Caco-2 (cell line): ENCODE measurements around the gene TFB1M. TPM values are rescaled to one million over a fixed set of nuclear protein-coding genes. Genes with fewer than 3 reads are reported as not detected.

Source experiments
- BruUV-seq: library from RNA; stranded (reverse); fragments of 400-500 nt; replicated peaks from 2 replicates; lab custom pipeline; 2021; lab: Mats Ljungman, UMichigan
- CTCF ChIA-PET: fragments of 300-600 bp; sonication (Branson Sonifier 250); formaldehyde crosslinking; loops from one replicate; lab custom pipeline; 2022; ENCODE audit warnings: antibody characterized with exemption; lab: Charles Lee
- POLR2A ChIA-PET: fragments of 300-600 bp; sonication (Branson Sonifier 250); formaldehyde crosslinking; loops from one replicate; lab custom pipeline; 2022; ENCODE audit warnings: antibody characterized with exemption; lab: Charles Lee
- DNase-seq, 2 experiments: peaks; one replicate each; pipeline versions ENCODE4 v3.0.0 to v3.0.0-alpha.2; 2020 to 2022
- H3K27me3 ChIP-seq: replicated peaks from 2 replicates; pipeline ENCODE4 v1.6.0; 2011; ENCODE audit warnings: low read length; ENCODE audit not compliant: control insufficient read depth, insufficient read depth
- H3K36me3 ChIP-seq: 2 replicates; pipeline ENCODE4 v1.5.1; 2011; ENCODE audit warnings: low read length; ENCODE audit not compliant: control insufficient read depth, insufficient read depth
- H3K4me1 ChIP-seq: fragments of 250-450 bp; sonication (Bioruptor Pico); 2 replicates; pipeline ENCODE4 v1.5.1; 2020; ENCODE audit warnings: mild to moderate bottlenecking
- H3K4me3 ChIP-seq: 2 replicates; pipeline ENCODE4 v1.5.1; 2011; ENCODE audit warnings: low read depth, mild to moderate bottlenecking, control low read depth, low read length
- H3K9me3 ChIP-seq: fragments of 250-450 bp; sonication (Bioruptor Pico); 2 replicates; pipeline ENCODE4 v1.5.1; 2020; ENCODE audit warnings: mild to moderate bottlenecking, moderate library complexity
- H3K27ac Mint-ChIP-seq: one replicate; pipeline ENCODE4 v1.8.0; 2022; ENCODE audit warnings: mixed read lengths; ENCODE audit not compliant: unreplicated experiment
- H3K27me3 Mint-ChIP-seq: one replicate; pipeline ENCODE4 v1.8.0; 2022; ENCODE audit warnings: mixed read lengths; ENCODE audit not compliant: insufficient read depth, unreplicated experiment
- H3K36me3 Mint-ChIP-seq: one replicate; pipeline ENCODE4 v1.8.0; 2022; ENCODE audit warnings: mild to moderate bottlenecking, mixed read lengths; ENCODE audit not compliant: insufficient read depth, unreplicated experiment
- H3K4me1 Mint-ChIP-seq: one replicate; pipeline ENCODE4 v1.8.0; 2022; ENCODE audit warnings: low read depth, mixed read lengths; ENCODE audit not compliant: unreplicated experiment
- H3K4me3 Mint-ChIP-seq: one replicate; pipeline ENCODE4 v1.8.0; 2022; ENCODE audit warnings: mild to moderate bottlenecking, moderate library complexity, mixed read lengths; ENCODE audit not compliant: unreplicated experiment
- H3K9me3 Mint-ChIP-seq: one replicate; pipeline ENCODE4 v1.8.0; 2022; ENCODE audit warnings: mixed read lengths; ENCODE audit not compliant: unreplicated experiment
- intact Hi-C: fragments of 100-400 bp; cut with micrococcal nuclease; formaldehyde crosslinking; loops from one replicate; pipeline ENCODE4 v1.10.0; 2022; ENCODE audit not compliant: unreplicated experiment
- total RNA-seq: library from RNA; stranded (reverse); gene quantifications from 2 replicates; pipeline ENCODE4 v1.2.3, GENCODE V29; 2022
- TF ChIP-seq, protein P1 (sequence below), 2 experiments: fragments of 200-600 bp in 1 of 2; IDR thresholded peaks; 1 replicate in 1 of 2; 2 replicates in 1 of 2; pipeline versions ENCODE4 v1.5.1 to v1.8.0; 2011 to 2022; ENCODE audit warnings: antibody characterized with exemption in 1 of 2, control low read depth in 1 of 2, inconsistent platforms in 1 of 2, low read depth in 1 of 2, low read length in 1 of 2, mild to moderate bottlenecking in 1 of 2, moderate library complexity in 1 of 2; ENCODE audit not compliant: insufficient read depth in 1 of 2, severe bottlenecking in 1 of 2, unreplicated experiment in 1 of 2

TFB1M gene
- total RNA-seq, 1 experiment from 2014 or later = 35.7 TPM

DNA sequence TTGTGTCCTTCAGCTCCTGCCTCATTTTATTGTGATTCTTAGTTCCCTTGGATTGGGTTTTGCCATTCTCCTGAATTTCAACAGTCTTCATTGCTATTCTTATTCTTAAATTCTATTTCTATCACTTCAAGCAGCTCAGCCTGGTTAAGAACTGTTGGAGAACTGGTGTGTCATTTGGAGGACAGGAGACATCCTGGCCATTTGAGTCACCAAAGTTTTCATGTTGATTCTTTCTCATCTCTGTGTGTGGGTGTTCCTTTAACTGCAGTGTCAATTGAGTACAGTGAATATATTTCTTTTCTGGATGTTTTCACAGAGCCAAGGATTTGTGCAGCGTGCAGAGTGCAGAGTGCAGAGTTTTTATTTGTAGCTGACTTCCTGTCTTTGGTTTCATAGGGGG, 33.5 kb upstream of the TFB1M start:
- Mint-ChIP-seq H3K27me3 (no peaks in the 10 kb centered on the region), H3K4me3 (no peak overlapping the region), H3K4me1 (no peaks in the 10 kb centered on the region), H3K27ac (no peak overlapping the region), H3K9me3 (peaks cover 57% of the 10 kb centered on the region), H3K36me3 (no peaks in the 10 kb centered on the region)
- TF ChIP-seq, protein P1, sequence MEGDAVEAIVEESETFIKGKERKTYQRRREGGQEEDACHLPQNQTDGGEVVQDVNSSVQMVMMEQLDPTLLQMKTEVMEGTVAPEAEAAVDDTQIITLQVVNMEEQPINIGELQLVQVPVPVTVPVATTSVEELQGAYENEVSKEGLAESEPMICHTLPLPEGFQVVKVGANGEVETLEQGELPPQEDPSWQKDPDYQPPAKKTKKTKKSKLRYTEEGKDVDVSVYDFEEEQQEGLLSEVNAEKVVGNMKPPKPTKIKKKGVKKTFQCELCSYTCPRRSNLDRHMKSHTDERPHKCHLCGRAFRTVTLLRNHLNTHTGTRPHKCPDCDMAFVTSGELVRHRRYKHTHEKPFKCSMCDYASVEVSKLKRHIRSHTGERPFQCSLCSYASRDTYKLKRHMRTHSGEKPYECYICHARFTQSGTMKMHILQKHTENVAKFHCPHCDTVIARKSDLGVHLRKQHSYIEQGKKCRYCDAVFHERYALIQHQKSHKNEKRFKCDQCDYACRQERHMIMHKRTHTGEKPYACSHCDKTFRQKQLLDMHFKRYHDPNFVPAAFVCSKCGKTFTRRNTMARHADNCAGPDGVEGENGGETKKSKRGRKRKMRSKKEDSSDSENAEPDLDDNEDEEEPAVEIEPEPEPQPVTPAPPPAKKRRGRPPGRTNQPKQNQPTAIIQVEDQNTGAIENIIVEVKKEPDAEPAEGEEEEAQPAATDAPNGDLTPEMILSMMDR (IDR thresholded peaks at IDR 0.05; ENCODE audit: insufficient read depth in 1 of 2, low read depth in 1 of 2, low read length in 1 of 2, severe bottlenecking in 1 of 2, unreplicated experiment in 1 of 2) = no peak
- H3K36me3 ChIP-seq = no peaks in the 10 kb centered on the region
- no peaks in the 10 kb centered on the region for H3K4me1 ChIP-seq
- DNase-seq = no peak
- H3K9me3 ChIP-seq = peaks cover 14% of the 10 kb centered on the region
- no peaks in the 10 kb centered on the region for H3K27me3 ChIP-seq
- CTCF ChIA-PET = no interaction called here
- intact Hi-C loops = no loop called here
- POLR2A ChIA-PET = no interaction called here
- H3K4me3 ChIP-seq = no peak overlapping the region
- BruUV-seq = no TSS peak

DNA sequence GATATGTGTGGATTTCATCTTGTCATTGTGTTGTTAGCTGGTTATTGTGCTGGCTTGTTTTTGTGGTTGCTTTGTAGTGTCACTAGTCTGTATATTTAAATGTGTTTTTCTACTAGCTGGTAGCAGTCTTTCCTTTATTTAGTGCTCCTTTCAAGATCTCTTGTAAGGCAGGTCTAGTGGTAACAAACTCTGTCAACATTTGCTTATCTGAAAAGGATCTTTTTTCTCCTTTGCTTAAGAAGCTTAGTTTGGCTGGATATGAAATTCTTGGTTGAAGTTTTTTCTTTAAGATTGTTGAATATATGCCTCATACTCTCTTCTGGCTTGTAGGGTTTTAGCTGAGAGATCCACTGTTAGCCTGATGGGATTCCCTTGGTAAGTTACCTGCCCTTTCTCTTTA, 32.7 kb upstream of the TFB1M start:
- H3K4me3 ChIP-seq = no peak overlapping the region
- H3K4me1 Mint-ChIP-seq = no peaks in the 10 kb centered on the region
- H3K27me3 Mint-ChIP-seq = no peaks in the 10 kb centered on the region
- ChIA-PET POLR2A (no interaction called here), CTCF (no interaction called here)
- intact Hi-C loops = no loop called here
- no TSS peak for BruUV-seq
- TF ChIP-seq, protein P1 (IDR thresholded peaks at IDR 0.05; ENCODE audit: insufficient read depth in 1 of 2, low read depth in 1 of 2, low read length in 1 of 2, severe bottlenecking in 1 of 2, unreplicated experiment in 1 of 2) = no peak
- H3K27me3 ChIP-seq = no peaks in the 10 kb centered on the region
- peaks cover 57% of the 10 kb centered on the region for H3K9me3 Mint-ChIP-seq
- H3K9me3 ChIP-seq = peaks cover 14% of the 10 kb centered on the region
- H3K36me3 ChIP-seq = no peaks in the 10 kb centered on the region
- H3K4me3 Mint-ChIP-seq = no peak overlapping the region
- H3K36me3 Mint-ChIP-seq = no peaks in the 10 kb centered on the region
- H3K27ac Mint-ChIP-seq = no peak overlapping the region
- H3K4me1 ChIP-seq = no peaks in the 10 kb centered on the region
- DNase-seq = no peak

DNA sequence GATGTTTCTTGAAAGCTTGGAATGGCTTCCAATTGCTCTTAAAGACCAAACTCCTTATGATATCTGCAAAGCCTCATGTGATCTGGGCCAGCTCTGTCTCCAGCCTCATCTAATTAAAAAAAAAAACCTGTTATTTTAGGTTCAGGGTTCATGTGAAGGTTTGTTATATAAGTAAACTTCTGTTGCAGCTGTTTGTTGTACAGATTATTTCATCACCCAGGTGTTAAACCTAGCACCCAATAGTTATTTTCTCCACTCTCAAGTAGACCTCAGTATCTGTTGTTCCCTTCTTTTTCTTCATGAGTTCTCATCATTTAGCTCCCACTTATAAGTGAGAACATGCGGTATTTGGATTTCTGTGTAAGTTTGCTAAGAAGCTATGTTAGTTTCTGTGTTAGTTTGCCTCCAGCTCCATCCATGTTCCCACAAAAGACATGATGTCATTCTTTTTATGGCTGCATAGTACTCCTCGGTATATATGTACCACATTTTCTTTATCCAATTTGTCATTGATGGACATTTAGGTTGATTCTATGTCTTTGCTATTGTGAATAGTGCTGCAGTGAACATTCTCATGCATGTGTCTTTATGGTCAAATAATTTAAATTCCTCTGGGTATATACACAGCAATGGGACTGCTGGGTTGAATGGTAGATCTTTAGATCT, 30.2 kb upstream of the TFB1M start:
- Mint-ChIP-seq H3K27ac (no peak overlapping the region), H3K4me1 (no peaks in the 10 kb centered on the region), H3K9me3 (peaks cover 50% of the 10 kb centered on the region), H3K27me3 (no peaks in the 10 kb centered on the region), H3K36me3 (no peaks in the 10 kb centered on the region), H3K4me3 (no peak overlapping the region)
- Histone ChIP-seq H3K27me3 (no peaks in the 10 kb centered on the region), H3K36me3 (no peaks in the 10 kb centered on the region), H3K9me3 (peaks cover 23% of the 10 kb centered on the region), H3K4me1 (no peaks in the 10 kb centered on the region), H3K4me3 (no peak overlapping the region)
- TF ChIP-seq, protein P1 (IDR thresholded peaks at IDR 0.05; ENCODE audit: insufficient read depth in 1 of 2, low read depth in 1 of 2, low read length in 1 of 2, severe bottlenecking in 1 of 2, unreplicated experiment in 1 of 2) = no peak
- POLR2A ChIA-PET = no interaction called here
- CTCF ChIA-PET = no interaction called here
- no peak for DNase-seq
- no TSS peak for BruUV-seq
- intact Hi-C loops = no loop called here
